SK-MEL-5 (cell line): Measurements from ENCODE around the gene UBAC1. TPM values are rescaled to one million over a fixed set of nuclear protein-coding genes. Genes with fewer than 3 reads are reported as not detected.
"Not testable (repeated sequence)": the region's sequence is repeated elsewhere in the genome, so short reads cannot be mapped to it uniquely, and the experiment has no call there.

Experiments
- DNase-seq: peaks from one replicate; pipeline ENCODE4 v3.0.0-alpha.2; 2016; ENCODE audit warnings: low read depth, low spot score
- in situ Hi-C: cut with HindIII; loops from 2 replicates; pipeline ENCODE4 v1.10.0; 2016; ENCODE audit warnings: low sequenced_read_pairs, high pct_unique_total_duplicates, low pct_unique_long_range_greater_than_20kb
- total RNA-seq: library from RNA; depleted of rRNA; stranded (reverse); fragments of >200 nt; shearing (Covaris generic); gene quantifications from 2 replicates; pipeline ENCODE4 v1.2.3, GENCODE V29; 2014

UBAC1 gene
- total RNA-seq, 1 experiment from 2014 or later: 53.4 TPM

DNA sequence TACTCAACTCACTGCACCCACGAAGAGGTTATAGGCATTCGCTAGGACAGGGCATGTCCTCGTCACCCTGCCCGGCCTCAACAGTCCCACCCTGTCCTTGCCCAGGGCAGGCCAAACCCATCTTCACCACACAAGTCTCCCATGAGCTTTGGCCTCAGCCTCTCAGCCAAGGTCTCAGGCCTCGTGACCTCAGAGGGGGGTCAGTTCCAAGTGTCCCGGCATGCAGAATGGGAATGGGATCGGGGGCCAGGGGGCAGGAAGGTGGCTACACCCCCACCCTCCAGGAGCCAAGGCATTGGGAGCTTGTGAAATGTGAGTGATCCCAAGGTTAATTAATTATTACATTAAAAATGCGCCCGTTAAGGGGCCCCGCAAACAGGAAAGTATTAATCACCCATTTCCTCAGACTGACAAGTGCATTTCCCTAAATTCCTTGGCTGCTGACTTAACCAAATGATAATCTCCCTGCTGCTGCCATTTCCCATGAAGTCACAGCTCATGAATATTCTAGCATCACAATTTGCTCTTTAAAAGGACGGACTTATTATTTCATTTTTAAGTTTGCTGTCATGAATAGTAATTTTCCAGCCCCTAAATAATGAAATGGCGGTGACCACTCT lies 8.0 kb upstream of the UBAC1 start:
- DNase-seq: no peak
- in situ Hi-C loops: no loop called here

DNA sequence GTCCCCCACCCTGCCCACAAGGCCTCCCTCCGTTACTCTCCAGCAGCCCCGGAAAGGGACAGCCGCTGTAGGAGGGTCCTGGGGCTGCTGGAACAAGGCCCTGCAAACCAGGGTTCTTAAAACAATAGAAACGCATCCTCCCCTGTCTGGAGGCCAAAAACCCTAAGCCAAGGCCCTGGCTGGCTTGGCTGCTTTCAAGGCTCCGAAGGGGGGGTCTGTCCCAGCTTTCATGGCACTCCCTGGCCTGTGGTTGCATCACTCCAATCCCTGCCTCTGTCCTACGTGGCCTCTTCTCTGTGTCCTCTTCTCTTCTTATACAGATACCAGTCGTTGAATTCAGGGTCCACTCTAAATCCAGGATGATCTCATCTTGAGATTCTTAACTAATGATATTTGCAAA lies 7.4 kb upstream of the UBAC1 start:
- DNase-seq: no peak
- in situ Hi-C loops: no loop called here

DNA sequence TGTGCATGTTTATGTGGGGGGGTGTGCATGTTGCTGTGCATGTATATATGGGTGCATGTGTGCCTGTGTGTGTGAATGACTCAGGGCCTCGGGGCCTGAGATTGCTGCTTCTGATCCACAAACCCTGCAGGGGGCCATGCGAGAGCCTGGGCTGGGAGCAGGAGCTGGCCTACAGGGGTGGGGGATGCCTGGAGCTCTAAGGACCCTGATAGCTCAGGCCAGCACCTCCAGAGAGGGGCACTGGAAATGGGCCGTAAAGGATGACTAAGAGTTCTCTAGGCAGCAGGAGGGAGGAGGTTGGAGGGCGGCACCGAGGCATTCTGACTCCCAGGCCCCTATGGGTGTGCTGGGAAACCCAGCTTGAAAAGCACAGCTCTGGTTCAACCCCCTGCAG lies 6.9 kb upstream of the UBAC1 start:
- in situ Hi-C loops: no loop called here
- no peak for DNase-seq

DNA sequence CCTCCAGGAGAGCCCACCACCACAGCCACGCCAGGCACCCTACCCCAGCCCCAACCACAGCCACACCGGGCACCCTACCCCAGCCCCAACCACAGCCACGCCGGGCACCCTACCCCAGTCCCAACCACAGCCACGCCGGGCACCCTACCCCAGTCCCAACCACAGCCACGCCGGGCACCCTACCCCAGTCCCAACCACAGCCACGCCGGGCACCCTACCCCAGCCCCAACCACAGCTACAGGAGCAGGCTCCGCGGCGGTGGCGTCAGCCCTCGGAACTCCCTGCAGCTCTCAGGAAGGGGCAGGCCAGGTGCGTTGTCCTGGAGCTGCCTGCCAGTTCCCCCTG lies 5.7 kb upstream of the UBAC1 start:
- in situ Hi-C loops, DNase-seq: not testable (repeated sequence)

DNA sequence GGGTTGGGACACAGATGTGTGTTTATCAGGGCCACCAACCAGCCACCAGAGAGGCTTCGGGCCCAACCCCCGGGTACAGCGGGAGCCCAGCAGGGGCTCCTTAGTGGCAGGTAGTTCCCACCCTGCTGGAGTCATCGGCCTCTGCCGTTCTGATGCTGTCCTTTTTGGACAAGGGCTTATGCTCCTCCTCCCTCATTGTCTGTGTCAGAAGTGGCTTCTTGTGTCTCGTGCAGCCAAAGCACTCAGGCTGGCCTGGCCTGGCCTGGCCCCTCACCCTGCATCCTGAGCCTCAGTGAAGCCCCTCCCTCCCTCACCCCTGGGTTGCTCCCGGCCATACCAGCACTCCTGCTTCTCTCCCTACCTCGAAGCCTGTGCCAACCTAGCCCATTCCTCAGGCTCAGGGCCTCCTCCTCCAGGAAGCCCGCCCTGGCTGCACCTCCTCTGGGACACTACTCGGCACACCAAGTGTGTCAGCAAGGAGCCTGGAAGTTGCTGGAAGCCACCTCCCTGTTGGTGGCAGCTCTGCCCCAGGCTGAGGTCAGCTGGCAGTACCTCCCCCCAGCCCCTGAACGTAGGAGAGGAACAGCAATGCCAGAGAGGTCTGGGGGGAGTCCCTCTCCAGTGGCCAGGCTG lies 4.1 kb upstream of the UBAC1 start:
- in situ Hi-C loops: no loop called here

DNA sequence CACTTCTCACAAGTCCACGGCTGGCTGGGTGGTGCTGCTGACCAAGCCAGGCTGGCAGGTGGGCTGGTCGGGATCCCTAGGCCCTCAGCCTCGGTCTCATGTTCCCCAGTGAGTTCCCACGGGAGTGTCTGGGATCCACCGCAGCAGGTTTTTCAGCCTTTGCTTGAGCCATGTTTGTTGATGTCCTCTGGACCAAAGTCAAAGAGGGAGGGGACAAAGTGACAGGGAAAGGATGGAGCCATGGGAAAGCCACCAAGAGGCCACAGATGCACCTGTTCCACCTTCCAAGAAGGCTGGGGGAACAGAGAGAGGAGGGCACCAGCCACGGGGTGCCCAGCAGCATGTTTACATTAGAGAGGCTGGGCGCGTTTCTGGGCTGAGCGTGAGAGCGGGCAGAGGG lies 2.8 kb upstream of the UBAC1 start:
- in situ Hi-C loops: no loop called here
- no peak for DNase-seq

More for the DNA sequence above, 4.1 kb upstream of the UBAC1 start:
- DNase-seq: no peak

DNA sequence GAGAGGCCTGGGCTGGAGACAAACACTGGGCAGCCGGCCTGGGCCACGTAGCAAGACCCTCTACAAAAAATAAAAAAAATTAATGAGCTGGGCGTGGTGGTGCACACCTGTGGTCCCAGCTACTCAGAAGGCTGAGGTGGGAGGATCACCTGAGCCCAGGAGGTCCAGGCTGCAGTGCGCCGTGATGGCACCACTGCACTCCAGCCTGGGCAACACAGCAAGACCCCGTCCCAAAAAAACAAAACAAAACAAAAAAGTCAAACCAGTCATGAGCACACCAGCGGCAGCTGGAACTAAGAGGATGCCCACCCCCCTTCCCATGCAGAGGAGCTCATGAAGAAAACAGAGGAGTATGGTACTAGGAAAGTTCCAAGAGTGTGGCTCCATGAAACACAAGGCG lies 2.2 kb upstream of the UBAC1 start:
- in situ Hi-C loops: no loop called here
- DNase-seq: no peak

DNA sequence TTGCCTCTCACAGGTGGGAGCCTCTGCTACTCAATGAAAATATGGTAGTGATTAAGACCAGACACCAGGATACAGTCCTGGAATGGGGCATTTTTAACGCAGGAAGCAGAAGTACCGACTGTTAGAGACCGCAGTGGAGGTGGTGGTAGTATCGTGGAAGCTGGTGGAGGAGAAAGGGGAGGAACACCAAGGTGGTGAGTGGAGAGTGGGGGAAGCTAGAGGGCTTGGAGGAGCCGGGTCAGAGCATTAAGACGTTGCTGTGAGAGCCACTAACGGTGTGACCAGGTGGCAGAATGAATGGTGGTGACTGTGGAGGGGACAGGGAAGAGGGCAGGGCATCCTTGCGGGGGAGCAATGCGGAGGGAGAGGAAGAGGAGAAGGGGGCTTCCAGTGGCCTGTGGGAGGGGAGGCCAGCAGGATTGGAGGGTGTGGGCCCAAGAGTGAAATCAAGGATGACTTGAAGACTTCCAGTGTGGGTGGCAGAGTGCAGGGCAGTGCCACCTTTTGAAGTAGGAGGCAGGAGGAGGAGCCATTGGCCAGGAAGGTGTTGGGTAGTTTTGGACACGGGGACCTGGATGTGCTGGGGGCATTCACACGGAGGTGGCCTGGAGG lies 1.6 kb upstream of the UBAC1 start:
- no peak for DNase-seq
- in situ Hi-C loops: no loop called here

DNA sequence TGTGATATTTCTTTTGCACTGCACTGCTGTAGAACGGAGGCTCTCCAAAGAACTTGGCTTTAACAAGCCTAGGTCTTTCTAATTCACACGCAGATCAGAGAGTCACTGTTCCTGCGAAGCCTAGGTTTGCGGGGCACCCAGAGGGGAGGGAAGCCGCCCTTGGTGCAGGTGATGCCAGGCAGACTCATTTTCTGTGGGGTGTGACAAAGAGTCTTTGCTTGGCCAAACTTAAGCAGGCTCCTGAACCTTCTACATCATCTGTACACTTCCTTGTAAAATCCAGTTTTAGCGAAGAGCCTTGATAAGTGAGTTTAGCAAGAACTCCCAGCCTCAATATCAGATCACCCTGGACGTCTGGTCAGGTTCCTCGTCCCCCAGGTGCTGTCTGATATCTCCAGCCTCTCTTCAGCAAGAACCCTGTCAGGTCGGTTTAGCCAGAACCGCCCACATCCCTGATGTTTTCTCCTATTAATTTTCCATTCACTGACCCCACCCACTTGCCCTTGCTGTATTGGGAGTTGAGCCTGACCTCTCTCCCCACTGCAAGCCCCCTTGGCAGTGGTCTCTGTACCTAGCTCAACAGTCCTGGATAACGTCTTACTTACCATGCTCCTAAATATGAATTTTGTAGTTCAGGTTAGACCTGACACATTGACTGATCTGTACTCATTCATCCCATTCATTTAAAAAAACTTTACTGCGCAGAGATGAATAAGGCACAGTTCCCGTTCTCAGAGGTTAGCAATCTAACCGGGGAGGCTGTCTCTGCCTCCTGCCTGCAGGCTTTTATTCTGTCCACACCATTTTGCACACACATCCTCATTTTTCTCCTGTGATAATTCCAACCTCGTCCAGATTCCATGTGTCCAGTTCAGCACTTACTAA lies 880 bp upstream of the UBAC1 start:
- no peak for DNase-seq
- in situ Hi-C loops: no loop called here

DNA sequence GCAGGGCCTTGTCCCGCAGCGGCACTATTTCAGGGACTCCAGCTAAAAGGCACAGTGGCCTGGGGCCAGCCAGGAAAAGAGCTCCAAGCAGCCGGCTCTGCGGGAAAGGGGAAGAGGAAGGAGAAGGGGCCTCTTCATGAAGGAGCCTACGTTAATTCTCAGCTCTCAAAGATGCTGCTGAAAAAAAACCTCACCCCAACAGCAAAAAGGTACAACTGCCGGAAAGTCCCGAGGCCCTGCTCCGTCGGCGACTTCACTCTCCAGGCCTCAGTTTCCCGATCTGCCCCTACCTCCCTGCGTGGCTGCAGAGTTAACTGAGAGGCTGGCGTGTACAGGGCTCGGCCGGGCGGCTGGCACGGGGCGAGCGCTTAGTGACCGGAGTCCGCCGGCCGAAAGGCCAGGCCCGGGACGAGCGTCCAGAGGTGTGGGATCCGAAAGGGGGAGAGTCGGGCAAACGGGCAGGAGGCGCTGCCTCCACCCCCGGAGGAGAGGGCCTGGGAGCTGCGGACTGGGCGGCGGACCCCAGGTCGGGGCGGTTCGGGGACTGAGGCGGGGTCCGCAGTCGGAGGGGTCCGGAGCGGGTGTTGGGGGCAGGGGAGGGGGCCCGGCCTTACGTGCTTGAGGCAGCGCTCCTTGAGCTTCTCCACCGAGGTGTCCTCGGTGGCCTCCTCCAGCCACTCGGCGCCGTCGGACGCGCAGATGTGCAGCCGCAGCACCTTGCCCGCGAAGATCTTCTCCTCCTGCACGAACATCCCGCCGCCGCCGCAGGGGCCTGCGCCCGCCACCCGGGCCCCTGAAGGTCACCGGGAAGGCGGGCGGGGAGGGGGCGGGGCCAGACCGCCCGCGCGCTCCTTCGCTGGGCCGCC lies 529 bp downstream of the UBAC1 start:
- no peak for DNase-seq

DNA sequence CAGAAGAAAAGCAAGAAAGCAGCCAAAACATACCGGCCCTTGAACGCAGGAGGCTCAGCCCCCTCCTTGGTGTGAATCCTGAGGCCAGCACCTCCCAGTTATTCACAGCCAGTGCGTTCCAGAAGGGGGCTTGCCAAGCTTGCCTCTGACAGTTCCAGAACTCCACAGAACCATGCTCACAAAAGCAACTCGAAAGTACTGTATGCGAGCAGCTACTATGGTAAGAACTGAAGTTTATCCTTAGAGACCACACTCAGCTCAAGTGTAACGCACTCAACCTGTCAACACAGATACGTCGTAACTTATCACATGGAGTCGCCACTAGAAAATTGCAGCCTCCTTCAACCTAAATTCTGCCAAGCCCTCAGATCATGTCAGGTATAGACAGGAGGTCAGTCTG lies 1.4 kb downstream of the UBAC1 start:
- no peak for DNase-seq
- in situ Hi-C loops: no loop called here

More for the DNA sequence above, 529 bp downstream of the UBAC1 start:
- in situ Hi-C loops: no loop called here

DNA sequence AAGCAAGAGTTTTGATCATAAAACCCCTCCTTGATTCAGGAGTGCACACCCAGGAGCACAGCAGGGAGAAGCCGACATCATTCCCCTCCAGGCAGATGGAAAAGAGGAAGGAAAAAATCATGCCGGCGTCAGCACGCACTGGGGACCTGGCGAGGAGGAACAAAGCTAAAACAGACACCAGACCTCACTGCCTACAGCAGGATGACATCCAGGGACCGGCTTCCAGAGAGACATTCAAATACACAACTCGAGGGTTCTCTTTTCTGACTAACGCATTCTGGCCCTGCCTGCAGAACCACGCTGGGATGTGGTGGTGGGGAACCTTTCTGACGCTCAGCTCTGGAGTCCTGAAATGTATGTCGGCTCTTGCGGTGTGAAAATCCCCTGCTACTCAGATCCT lies 2.7 kb downstream of the UBAC1 start:
- DNase-seq: no peak
- in situ Hi-C loops: no loop called here

DNA sequence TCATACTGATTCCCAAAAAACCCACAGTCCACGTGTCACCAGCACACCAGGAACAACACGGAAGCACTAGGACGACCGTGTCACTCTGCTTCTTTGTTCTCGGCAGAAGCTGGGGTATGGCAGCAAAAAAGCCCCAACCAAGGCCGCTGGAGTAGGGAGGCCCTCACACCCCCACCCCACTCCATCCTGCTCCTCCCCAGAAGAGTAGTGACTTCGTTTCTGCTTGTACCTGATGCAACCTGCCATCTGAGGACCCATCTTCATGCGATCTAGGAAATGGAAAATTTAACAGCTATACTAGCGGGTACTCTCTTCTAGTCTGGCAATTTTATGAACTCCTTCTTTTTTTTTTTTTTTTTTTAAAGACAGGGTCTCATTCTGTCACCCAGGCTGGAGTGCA lies 3.7 kb downstream of the UBAC1 start:
- in situ Hi-C loops: no loop called here
- no peak for DNase-seq

DNA sequence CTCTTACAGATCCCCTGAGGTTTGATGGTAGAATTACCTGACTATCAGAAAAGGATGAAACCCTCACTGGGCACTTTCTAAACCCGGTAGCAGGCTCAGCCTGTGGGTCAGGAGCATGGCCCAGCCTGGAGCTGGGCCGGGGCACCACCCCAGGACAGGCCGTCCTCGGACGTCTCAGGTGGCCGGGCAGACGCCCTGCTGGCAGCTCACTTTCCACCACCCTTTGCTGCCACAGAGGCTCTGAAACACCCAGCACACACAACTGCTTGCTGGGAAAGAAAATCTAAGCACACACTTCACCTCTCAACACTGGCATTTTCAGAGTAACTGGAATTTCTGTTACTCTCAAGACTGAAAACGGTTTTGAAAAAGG lies 4.4 kb downstream of the UBAC1 start:
- DNase-seq: no peak
- in situ Hi-C loops: no loop called here

DNA sequence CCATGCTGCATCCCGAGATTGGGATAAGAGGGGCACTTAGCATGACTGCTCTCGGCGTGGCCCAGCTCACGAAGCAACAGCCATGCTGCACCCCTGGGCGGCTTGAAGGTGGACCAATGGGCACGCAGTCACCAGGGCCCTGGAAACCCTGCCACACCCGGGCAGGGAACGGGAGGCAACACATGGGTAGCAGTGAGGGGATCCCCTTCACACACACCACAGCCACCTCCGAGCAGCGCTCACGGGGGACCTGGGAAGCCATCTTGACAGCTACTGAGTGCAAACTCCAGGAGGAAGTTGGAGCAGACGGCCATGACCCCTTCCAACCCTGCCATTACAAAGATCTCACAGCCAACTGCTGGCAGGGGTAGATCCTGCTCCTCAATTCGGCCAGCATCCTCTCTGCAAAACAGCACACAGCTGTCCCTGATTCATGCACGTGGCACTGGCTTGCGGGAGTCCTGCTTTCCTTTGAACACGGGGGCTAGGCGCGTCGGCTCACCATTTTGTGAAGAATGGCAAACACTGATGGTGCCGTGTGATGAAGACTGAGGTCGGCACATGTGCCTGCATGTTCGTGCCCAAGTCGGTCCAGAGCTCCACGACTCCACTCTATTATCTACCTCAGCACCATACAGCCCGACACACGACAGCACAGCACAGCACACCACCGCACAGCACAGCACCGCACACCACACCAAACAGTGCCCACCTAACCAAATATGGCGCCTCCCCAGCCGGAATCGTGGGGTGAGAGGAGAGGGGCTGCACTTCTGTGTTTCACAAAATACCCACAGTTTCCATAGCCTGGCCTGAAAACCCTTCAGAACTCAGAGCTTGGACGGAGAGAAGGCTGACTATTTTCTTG lies 5.0 kb downstream of the UBAC1 start:
- in situ Hi-C loops: no loop called here
- no peak for DNase-seq

DNA sequence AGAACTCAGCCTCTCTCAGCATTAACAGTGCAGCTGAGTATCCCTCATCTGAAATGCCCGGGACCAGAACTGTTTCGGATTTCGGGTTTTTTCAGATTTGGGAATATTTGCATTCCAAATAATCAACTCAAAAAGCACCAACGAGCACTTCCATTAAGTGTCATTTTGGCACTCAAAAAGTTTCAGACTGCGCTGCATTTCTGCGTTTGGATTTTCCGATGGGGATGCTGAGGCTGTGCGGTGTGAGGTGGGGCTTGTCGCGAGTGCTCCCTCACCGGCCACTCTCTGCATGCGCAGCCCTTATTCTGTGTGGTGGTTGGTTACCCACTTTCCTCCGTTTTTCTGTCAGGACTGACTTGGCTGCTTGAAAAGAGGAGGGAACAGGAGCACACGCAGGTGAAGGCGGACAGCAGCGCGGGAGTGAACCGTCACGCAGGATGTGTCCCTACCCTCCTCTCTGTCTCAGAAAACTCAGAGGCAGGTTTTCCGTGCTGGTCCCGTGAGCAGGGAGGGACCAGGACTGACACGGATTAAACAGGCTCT lies 8.4 kb downstream of the UBAC1 start:
- no peak for DNase-seq
- in situ Hi-C loops: no loop called here
